SK-N-MC (cell line): ENCODE data around the gene ALX4.

Source experiments
- FOXP2 ChIP-seq: optimal IDR thresholded peaks from 2 replicates; pipeline ENCODE3; 2011; ENCODE audit warnings: mild to moderate bottlenecking, moderate library complexity; ENCODE audit not compliant: insufficient read depth; ENCODE audit errors: extremely low read length, control extremely low read depth
- POLR2AphosphoS5 ChIP-seq: IDR thresholded peaks from 2 replicates; pipeline ENCODE4 v1.6.1; 2012; ENCODE audit warnings: mild to moderate bottlenecking, low read depth, low read length, borderline replicate concordance

GRCh38 chr11:44346983-44347382 is 37.0 kb upstream of the ALX4 start:
- TF ChIP-seq FOXP2 (no peak), POLR2AphosphoS5 (no peak)
